Head of caudate nucleus (tissue), 42 donors: ENCODE measurements around the gene TMEM91.

ENCODE experiments used
- DNase-seq, 42 donors: peaks; one replicate each; pipeline versions ENCODE4 v3.0.0 to v3.0.0-alpha.2; 2020 to 2021; ENCODE audit warnings: mixed read lengths in 7 of 42
- intact Hi-C: fragments of 100-400 bp; cut with DNase I; formaldehyde crosslinking; loops from one replicate; pipeline ENCODE4 v1.15.0; 2022

TMEM91 gene

GRCh38 chr19:41352279-41352608 is 24.1 kb upstream of the TMEM91 start:
- DNase-seq, result no peak
- intact Hi-C loops, result no loop called here

GRCh38 chr19:41352609-41353465 is 23.5 kb upstream of the TMEM91 start:
- intact Hi-C loops, result no loop called here
- peak in 25 of 42 donors; percentile 15 to 67 (median 50) for DNase-seq

GRCh38 chr19:41353466-41354342 is 22.6 kb upstream of the TMEM91 start, which contains the start of gene TGFB1:
TGFB1 (minus strand) TSS chr19:41353922; CDS start chr19:41353044, 878 bp downstream.
- peak in 40 of 42 donors; percentile 51 to 82 (median 70) for DNase-seq
- intact Hi-C loops, result no loop called here

GRCh38 chr19:41354343-41354953 is 21.9 kb upstream of the TMEM91 start:
- intact Hi-C loops, result no loop called here
- DNase-seq, result no peak

DNA sequence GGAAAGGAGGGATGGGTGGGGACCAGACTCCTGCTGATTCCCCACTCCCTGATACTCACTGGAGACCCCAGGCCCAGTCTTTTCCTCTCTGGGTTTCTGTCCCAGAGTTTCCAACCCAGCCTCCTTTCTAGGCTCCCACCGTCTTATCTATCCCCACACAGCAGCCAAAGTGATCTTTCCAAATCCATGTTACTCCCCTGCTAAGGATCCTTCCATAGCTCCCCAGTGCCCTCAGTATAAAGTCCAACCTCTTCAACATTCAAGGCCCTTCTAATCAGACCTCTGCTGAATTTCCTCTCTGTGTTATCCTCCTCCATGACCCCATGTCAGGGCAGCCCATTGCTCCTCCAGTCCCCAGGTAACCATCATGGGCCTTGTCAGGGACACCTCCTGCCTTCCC is 21.3 kb upstream of the TMEM91 start:
- intact Hi-C loops, result no loop called here
- no peak for DNase-seq

GRCh38 chr19:41355802-41356201 is 20.5 kb upstream of the TMEM91 start:
- intact Hi-C loops, result no loop called here
- DNase-seq, result no peak

DNA sequence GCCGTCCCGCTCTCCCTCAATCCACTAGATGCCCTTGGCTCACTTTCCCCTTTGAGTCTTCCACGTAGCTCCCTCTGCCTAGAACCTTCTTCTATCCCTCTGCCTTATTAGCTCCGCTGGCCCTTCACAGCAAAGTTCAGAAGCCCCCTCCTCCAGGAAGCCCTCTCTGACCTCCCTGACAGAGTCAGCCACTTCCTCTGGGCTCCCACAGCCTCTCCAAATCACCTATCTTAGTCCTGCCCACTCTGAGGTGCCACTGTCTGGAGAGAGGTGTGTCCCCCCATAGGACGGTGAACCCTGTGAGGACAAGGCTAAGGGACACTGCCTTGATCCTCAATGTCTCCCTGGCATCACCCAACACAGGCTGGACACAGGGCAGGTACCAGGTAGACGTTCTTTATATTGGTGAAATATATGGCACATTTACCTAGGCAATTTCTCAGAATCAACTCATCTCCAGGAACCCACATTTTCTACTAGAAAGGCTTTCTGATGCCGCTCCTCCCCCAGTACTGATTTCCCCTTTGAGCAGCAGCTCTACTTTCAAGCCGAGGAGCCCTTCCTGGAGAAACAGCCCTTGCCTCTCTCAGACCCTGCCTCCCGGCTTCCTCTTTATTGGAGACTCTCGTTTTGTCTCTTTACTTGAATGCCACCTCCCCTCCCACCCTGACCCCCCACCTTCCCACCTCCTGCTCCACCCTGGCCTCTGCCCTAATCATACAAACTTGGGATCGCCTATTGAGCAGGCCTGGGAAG is 19.2 kb upstream of the TMEM91 start:
- intact Hi-C loops, result no loop called here
- DNase-seq, result no peak

GRCh38 chr19:41357746-41358145 is 18.6 kb upstream of the TMEM91 start:
- no peak for DNase-seq
- intact Hi-C loops, result no loop called here

DNA sequence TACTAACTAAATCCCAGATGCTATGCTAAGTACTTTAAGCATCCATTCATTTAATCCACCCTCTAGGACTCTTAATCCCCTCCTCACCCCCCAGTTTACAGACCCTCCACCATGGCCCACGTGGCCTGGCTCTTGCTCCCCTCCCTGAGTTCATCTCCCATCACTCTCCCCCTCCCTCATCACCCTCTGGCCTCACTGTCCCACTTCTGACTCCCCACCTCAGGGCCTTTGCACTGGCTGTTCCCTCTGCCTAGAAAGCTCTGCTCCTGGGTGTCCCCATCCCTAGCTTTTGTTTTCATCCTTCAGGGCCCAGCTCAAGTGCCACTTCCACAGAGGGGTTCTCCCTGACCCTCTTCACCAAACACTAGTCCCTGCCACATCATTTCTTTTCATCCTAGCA is 16.6 kb upstream of the TMEM91 start:
- intact Hi-C loops, result loop anchor here (5.0 kb wide), 1 partner anchor 38 kb away; the partner anchor contains the start of genes BCKDHA and EXOSC5
- DNase-seq, result no peak

DNA sequence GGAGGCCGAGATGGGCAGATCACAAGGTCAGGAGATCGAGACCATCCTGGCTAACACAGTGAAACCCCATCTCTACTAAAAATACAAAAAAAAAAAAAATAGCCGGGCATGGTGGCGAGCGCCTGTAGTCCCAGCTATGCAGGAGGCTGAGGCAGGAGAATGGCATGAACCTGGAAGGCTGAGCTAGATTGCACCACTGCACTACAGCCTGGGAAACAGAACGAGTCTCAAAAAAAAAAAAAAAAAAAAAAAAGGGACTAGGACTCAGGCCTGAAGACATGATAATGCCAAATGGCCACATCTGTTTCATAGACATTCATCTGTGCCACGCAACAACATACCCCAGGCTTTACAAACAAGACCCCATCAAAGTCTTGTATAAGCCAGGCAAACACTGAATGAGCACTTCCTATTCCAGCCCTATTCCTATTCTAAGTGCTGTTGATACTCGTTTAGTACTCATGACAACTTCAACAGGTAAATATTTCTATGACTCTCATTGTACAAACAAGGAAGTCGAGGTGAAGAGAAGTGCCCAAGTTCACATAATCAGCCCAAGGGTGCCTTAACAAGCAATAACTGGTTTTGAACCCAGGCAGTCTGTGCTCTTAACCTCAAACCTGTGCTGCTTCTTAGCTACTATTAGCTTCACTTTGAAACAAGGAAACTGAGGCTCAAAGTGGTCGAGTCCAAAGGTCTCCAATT is 14.0 kb upstream of the TMEM91 start:
- intact Hi-C loops, result loop anchor here (5.0 kb wide), 1 partner anchor 35 kb away; the partner anchor contains the start of genes BCKDHA and EXOSC5
- DNase-seq, result no peak

GRCh38 chr19:41363371-41363752 is 13.0 kb upstream of the TMEM91 start:
- no peak for DNase-seq
- intact Hi-C loops, result loop anchor here (5.0 kb wide), 1 partner anchor 34 kb away; the partner anchor contains the start of genes BCKDHA and EXOSC5

- intact Hi-C loops, result loop anchor here (5.0 kb wide), 1 partner anchor 33 kb away; the partner anchor contains the start of genes BCKDHA and EXOSC5
- DNase-seq, result peak; percentile 95 to 99 (median 98)
Observed at GRCh38 chr19:41363753-41364523, 12.4 kb upstream of the TMEM91 start, which contains the start of gene B9D2. B9D2 (minus strand) TSS chr19:41364149; CDS start chr19:41363519, 630 bp downstream.

DNA sequence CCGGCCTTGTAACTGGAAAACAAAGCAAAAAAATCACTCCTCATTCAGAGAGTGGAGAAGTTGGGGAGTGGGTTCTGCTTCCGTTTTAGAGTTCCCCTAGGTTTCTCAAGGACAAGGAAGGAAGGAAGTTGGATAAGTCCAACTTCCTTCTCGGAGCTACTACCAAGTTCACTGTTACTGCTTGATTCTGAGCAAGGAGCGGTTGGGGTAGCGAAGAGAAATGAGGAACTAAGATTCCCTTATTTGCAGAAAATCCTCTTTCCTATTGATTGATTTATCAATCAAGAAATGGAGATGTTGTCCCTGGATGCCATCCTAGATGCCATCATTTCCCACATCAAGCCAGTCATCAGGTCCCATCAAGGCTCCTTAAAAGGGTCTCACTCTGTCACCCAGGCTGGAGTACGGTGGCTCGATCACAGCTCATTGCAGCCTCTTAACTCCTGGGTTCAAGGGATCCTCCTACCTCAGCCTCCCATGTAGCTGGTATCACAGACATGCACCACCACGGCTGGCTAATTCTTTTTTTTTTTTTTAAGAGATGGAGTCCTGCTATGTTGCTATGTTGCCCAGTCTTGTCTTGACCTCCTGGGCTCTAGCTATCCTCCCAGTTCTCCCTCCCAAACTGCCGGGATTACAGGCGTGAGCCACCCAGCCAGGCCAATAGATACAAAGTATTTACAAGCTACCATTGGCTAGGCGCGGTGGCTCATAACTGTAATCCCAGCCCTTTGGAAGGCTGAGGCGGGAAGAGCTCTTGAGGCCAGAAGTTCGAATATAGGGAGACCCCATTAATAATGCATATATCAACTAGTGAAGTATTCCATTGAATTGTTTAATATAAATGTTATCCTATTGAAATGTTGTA is 11.6 kb upstream of the TMEM91 start:
- intact Hi-C loops, result loop anchor here (5.0 kb wide), 1 partner anchor 33 kb away; the partner anchor contains the start of genes BCKDHA and EXOSC5
- peak in 1 of 42 donors; percentile 46 for DNase-seq

- intact Hi-C loops, result no loop called here
- no peak for DNase-seq
Observed at GRCh38 chr19:41366089-41366488, 10.2 kb upstream of the TMEM91 start.

DNA sequence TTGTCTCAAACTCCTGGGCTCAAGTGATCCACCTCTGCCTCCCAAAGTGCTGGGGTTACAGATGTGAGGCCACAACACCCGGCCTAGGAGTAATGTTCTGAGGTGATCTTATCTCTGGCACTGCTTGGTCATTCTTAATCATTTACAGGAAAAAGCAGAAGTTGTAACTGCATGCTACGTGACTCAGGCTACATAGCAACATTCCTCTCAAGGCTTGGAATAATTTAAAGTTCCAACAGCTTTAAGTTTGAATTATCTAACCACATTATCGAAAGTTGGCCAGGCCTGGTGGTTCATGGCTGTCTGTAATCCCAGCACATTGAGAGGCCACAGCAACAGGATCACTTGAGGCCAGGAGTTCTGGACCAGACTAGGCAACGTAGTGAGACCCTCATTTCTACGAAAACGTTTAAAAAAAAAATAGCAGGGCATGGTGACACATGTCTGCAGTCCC is 8.5 kb upstream of the TMEM91 start:
- intact Hi-C loops, result no loop called here
- DNase-seq, result no peak

- DNase-seq, result no peak
- intact Hi-C loops, result no loop called here
Observed at GRCh38 chr19:41369769-41370168, 6.6 kb upstream of the TMEM91 start.
